NCI-H1417 treated with DMSO at 0.1 percent for 48 hours (cell line): Measurements from ENCODE around the gene RMC1.
"Not testable (repeated sequence)": the region's sequence is repeated elsewhere in the genome, so short reads cannot be mapped to it uniquely, and the experiment has no call there.

Experiments
- DNase-seq: peaks from one replicate; lab custom pipeline; 2025; lab: John Stamatoyannopoulos, UW

Gene RMC1

DNA sequence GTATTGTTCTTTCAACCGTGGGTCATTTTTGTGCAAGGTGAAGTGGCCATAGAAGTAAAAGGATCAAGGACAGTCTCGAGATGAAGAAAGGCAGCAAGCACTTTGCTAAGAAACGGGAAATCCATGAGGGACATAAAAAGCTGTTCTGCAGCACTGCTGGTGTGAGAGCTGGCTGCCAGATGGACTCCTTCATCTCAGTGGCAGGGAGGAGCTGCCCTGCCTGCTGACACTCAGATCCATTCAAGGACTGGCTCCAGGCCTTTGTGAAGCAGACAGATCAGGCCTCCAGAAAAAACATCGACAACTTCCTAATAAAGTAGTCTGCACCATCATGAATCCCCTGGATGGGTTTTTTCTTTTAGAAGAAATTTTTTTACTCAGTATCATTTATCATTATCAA is 29.5 kb downstream of the RMC1 start:
- DNase-seq: no peak

DNA sequence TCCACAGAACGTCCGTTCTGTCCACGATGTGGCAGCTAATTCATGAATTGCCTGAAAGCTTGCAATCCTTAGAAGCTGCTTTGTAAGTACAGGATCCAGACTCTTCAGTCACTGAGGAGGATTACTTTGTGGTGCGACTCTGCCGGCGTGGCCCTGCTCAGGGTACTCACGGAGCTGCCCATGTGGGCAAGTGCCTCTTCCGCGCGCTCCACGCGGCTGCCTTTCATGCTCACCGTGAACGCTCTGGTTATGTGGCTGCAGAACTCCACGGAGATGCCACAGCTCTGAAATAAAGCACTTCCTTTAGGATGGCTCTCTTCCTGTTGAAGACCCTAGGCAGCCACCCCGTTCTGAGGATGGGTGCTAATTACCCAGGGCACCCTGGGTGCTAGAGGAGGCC is 31.0 kb downstream of the RMC1 start:
- DNase-seq: no peak

DNA sequence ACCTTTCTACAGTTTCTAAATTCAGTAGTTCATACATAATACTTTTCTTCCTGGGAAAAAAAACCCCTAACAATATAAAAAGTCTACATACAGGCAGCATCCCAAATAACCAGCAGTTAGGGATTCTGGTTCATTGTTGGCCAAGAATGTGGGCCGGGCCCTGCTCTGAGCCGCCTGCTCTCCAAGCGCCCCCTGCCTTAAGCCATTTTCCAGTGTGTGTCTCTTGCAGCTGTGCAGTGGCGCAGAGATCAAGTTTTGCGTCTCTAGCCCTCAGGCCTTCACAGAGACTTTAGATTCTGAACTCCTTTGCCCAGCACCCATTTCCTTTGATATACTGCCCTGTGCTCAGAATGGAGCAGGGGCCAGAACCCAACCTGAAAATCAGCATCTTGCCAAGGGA is 32.9 kb downstream of the RMC1 start:
- DNase-seq: no peak

DNA sequence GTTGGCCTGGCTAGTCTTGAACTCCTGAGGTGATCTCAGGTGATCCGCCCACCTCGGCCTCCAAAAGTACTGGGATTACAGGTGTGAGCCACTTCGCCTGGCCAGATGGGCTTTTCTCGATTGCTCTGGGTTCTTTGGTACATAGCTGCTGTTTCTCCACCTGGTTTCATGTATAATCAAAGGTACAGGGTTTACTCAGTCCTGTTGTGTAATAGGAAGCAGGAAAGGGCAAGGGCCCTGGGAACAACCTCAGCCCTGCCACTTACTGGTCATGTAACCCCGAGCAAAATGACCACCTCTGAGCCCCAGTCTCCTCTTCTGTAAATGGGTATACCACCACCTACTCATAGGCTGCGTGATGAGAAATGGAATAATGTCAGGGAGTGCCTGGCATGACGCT is 34.0 kb downstream of the RMC1 start:
- no peak for DNase-seq

DNA sequence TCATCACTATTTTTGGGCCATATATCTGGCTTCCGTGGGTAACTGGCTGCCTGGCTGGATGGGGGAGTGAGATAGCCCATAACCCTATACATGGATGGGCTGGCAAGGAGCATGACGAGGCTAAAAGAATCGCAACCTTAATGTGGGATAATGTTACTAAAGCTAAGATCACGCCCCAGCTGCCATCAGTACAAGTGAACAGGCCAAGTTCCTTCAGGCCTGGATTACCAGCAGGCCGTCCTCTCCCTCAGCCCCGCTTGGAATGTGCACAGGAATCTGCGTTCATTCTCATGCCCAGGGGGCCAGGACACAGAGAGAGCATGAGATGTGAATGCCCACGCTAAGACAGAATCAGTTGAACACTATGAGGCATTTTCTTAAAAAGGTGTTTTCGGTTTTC is 34.7 kb downstream of the RMC1 start:
- no peak for DNase-seq

DNA sequence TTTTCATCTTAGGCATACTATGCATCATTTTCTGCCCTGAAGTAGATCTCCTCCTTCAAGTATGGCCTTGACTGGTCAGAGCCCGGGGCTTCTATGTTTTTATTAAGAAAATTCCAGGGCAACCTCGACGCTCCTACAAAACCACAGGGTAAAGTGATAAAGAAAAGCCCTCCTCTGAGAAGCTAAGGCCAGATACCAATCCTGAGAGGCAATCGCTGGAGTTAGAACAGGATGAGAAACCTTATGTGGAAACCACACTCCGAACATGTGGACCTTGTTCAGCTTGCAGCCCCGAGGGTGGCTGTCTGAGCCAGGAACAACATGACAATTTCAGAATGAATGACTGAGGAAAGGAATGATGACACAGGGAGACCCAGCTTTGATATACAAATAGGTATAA is 35.6 kb downstream of the RMC1 start:
- no peak for DNase-seq

DNA sequence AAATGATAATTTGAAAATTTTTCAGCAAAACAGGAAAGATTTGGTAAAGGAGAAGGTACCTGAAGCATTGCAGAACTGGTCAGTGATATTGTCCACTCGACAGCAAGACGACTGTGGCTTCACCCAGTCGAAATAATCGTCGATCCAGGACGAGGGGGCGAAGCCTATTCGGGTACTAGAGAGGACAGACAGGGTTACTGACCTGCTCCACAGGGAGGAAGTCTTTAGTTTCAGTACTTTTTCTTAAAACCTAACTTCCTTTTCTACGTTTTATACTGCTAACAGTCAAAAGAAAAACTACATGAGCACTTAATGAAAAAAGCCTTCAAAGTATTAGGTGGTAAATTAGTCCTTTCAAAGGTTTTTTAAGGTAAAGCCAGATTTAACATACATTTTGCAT is 36.0 kb downstream of the RMC1 start:
- DNase-seq: no peak

DNA sequence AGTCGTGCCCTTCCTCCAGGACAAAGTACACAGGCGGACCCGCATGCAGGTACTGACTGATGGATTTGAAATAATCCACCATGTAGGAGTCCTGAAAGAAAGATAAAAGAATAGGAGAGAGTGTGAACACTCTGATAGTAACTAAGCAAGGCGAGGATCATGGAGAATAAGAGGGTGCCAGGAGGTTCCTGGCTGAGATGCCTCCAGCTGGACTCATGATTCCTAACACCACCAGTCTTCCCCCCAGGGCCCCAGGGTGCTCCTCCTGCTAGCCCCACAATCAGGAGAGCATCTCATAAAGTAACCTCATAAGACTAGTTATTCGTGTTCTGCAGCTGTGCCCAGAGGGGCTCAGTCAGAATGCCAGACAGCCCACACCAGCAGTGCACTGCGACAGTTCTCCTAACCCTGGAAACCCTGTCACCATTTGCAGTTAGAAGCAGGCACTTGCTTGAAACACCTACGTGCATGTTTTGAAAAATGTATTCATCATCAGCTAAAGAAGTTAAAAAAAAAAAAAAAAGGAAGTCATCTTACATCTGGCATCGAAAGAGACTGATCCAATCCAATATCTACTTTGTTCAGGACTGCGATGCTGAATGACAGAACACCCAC is 36.7 kb downstream of the RMC1 start:
- no peak for DNase-seq

DNA sequence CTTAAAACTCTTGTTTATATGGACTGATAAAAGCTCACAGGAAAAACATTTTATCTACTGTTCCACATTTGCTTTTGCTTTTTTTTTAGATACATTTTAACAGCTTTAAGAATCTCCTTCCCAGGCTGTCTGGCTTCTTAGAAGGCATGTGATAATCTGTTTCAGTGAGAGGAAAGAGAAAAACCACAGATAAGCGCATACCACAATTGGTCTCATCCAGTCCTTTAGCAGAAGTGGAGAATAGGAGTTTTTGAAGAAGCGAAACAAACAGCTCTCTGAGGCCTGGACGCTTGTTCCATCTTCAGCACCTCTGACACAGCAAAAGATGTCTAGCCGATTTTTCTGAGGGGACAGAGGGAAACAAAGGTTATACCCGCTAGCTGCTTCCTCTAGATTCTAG is 37.6 kb downstream of the RMC1 start:
- DNase-seq: no peak

DNA sequence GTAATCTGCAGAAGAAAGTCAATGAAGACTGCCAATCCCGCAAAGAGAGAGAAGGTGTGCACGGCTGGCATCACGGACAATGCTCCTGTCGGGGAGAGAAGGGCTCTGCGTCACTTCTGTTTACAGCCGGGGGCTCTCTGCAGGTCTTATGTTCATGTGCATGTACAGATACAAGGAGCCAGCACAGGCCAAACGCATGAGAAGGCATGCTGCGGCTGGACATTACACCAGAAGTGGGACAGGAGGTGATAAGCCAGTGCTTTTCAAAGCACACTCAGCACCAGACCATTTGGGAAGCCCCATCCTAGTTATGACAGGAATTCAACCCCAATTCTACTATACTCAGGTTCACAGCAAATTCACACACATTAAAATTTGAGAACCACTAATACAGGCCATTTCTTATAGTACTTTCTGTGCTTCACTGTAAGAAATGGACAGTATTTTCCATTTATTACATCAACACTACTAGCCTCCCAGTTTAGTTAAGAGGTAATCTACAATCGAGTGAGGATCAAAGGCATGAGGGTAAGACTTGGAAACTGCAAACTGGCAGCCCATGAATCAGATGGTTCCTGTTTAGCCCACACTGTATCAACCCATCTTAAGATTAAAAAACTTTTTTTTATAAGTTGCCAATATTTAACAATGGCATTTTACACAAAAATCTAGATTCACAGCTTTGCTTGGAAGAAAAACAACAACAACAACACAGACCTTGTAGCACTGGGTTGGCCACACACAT is 38.2 kb downstream of the RMC1 start:
- no peak for DNase-seq

DNA sequence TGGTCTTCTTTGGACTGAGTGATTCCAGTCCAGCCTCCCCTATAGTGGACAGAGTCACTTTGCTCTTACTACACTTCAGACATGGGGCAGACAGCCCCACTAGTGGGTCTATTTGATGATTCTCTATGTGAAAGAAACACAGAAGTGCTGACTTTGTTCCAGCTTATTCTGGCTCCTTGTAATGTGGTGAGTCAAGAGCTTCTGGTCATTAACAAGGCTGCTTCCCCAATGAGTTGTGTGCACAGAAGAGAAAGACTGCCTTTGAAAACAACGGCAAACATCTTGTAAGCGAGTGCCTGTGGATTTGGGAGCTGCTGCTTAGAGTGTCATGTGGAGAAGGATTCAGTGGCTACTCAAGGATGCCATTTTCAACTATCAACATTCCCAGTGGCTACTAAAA is 39.1 kb downstream of the RMC1 start:
- DNase-seq: no peak

DNA sequence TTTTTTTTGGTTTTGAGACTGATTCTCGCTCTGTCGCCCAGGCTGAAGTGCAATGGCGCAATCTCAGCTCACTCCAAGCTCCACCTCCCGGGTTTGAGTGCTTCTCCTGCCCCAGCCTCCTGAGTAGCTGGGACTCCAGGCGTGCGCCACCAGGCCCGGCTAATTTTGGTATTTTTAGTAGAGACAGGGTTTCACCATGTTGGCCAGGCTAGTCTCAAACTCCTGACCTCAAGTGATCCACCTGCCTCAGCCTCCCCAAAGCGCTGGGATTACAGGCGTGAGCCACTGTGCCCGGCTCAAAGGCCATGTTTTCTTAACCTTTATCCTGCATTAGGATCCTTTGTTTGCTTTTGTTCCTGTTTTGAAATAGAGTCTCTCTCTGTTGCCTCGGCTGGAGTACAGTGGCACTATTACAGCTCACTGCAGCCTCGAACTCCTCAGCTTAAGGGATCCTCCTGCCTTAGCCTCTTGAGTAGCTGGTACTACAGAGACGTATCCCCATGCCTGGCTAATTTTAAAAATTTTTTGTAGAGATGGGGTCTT is 42.0 kb downstream of the RMC1 start:
- DNase-seq: no peak

DNA sequence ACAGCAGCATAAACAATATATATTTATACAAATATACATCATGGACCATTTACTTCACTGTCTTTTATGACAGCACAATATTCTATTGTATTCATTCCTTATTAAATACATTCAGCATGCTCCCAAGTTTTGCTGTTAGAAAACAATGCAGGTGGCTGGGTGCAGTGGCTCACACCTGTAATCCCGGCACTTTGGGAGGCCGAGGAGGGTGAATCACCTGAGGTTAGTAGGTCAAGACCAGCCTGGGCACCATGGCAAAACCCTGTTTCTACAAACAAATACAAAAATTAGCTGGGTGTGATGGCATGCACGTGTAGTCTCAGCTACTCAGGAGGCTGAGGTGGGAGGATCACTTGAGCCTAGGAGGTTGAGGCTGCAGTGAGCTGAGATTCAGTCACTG is 44.0 kb downstream of the RMC1 start:
- no peak for DNase-seq

DNA sequence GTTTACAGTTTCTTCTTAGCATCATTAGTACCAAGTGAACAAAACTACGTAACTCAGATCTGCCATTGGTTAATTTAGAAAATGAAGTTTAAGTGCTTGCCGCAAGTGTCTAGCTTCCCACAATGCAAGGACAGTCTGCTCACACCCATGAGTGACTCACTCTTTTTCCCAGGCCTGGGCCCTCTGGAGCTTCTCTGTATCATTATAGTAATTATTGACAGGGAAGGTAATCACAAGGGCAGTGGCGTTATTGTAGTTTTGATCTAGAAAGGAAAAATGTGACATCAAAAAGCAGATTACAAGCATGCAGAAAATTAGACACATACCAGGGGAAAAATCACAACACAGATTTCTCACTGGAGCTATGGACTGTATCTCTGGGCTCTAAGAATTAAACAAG is 44.5 kb downstream of the RMC1 start:
- no peak for DNase-seq

DNA sequence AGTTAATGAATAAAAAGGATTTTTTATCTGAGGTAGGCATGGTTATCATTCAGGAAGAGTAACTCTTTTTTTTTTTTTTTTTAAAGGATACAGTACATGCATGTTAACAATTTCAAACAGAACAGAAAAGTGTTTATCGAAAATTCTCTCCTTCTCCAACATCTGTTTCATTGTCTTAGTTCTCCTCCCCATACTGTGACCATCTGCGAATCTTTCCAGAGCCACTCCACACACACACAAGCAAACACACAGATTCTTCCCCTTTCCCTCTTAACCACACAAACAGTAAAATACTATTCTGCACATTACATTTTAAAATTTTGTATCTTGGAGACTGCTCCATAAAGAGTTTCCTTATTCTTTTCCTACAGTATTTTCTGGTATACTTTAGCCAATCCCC is 45.0 kb downstream of the RMC1 start:
- DNase-seq: no peak

DNA sequence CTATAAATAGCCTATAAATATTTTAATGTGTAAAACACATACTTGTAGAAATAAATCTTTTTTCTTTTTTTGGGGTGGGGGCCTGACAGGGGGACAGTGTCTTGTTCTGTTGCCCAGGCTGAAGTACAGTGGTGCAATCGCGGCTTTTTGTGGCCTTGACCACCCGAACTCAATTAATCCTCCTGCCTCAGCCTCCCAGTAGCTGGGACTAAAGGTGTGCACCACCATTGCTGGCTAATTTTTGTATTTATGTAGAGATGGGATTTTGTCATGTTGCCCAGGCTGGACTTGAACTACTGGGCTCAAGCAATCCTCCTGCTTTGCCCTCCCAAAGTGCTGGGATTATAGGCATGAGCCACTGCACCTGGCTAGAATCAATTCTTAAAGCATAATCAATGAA is 45.4 kb downstream of the RMC1 start:
- no peak for DNase-seq

DNA sequence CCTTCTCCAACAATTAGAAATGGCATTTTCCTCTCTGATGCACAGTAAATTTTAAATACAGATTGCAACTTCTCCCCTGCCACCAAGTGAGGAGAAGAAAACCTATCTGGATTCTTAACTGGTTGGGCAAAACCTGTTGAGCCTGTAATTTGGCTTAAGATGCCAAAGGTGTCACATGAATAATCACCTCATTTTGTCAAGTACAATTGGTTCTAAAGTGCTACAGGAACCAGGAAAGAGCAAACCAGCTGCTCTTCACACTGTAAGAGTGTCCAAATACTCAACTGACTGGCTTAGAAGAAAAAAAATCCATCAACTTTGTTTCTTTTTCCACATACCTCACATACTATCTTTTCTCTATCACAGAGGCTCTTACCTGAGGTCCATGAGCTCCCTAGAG is 47.6 kb downstream of the RMC1 start:
- no peak for DNase-seq

DNA sequence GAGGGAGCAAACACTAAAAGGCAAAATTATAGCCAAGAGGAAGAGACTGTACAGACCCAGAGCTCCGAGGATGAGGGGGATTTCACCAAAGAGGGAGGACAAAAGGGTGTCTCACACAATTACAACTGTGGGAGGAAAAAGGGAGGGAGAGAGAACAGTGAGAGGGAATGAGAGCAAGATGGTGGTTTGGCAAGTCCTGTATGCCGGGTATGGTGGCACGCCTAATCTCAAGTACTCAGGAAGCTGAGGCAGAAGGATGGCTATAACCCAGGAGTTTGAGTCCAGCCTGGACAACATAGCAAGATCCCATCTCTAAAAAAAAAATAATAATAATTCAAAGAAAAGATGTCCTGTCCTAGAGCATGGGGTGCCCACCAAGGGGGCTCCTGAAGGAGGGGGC is 48.7 kb downstream of the RMC1 start:
- no peak for DNase-seq

DNA sequence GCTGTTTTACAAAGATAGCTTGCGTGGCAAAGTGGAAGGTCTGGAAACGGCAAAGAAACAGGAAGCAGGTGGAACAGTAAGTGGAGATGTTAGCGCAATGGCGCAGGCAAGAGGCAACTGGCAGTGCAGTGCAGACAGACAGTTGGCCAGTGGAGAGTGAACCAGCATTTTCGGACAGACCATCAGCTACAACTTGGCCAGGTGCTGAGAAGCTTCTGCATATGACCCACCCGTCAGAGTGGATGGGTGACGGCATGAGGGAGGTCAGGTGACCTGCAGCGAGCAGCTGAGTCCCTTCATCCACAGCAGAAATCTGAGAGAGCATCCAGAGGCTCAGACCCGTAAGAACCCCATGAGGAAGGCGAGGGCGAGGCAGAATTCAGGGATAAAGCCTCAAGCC is 49.2 kb downstream of the RMC1 start:
- DNase-seq: no peak

DNA sequence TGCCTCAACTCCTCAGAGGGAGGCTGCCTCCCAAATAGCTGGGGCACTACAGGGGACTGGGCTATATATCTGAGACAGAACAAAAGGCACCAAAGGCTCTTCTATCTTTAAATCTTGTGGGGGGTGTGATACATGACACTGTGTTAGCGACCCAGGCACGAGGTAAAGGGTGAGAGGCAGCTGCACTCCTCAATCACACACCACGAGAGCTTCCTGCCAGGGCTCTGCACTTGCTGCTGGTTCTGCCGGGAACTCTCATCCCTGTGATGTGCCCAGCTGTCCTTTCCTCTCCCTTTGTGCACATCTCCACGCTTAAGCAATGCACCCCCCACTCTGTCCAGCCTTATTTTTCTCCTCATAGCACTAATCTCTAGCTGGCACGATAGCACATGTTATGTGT is 50.6 kb downstream of the RMC1 start:
- DNase-seq: no peak

DNA sequence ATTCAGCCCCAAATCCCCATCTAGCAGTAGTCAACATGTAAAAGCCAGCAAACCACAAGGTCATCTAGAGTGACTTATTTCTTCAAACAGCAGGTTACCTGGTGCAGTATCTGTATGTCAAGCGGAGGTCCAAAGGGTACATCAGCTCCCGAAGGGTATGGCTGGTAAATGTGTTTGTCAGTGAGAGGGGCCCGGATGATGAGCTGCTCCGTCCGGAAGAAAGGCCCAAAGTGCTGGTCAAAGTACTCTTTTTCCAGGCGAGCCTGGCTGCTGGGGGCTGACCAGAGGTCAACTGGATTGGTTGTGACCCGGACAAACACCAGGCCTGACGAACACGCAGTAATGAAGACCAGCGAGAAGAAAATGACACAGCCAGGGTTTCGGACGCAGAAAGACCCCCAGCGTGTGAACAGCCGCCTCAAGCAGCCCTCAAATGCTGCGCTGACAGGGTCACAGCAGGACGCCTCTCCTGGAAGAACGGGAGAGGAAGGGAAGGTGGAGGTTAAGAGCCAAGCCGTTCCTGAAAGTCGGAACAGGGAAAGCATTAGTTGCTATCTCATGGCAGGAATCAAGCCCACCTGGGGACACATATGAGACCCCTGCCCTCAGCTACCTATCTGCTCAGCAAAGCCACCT is 53.0 kb downstream of the RMC1 start:
- DNase-seq: no peak

DNA sequence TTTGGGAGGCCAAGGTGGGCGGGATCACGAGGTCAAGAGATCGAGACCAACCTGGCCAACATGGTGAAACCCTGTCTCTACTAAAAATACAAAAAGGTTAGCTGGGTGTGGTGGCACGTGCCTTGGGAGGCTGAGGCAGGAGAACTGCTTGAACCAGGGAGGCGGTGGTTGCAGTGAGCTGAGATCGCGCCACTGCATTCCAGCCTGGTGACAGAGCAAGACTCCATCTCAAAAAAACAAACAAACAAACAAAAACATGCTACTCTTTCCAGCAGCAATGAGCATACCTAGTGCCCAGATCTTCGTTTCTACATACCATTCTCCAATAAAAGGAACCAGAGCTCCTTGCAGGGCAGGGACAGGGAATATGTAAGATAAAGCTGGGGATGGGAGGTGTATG is 54.2 kb downstream of the RMC1 start:
- not testable (repeated sequence) for DNase-seq

DNA sequence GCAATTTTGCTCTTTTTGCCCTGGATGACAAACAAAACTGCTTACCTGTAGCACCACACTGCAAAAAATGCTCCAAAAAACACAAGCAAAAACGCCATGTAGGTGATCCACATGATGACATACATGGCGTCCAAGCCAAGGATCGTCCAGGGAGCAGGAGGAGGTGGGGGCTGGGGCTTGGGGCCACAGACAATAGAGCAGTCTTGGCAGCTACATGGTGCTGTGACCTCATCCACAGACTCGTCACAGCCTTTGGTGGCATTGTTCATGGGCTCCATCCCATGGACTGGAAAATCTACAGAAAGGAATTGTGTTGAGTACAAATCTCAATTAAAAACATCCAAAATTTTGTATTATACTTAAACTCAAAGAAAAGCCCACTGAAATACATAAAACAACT is 56.9 kb downstream of the RMC1 start:
- no peak for DNase-seq
